Subcutaneous adipose tissue (tissue), 4 donors: Measurements from ENCODE around the gene PRKCD. TPM values are rescaled to one million over a fixed set of nuclear protein-coding genes. Genes with fewer than 3 reads are reported as not detected.

ENCODE experiments used
- total RNA-seq, 4 donors: library from RNA; depleted of rRNA; stranded (reverse); fragments of >200 nt; gene quantifications; one replicate each; pipeline ENCODE4 v1.1.0, GENCODE V29; 2016
- TF ChIP-seq, protein P1 (sequence below): fragments of 450-650 bp; IDR thresholded peaks from one replicate; pipeline ENCODE4 v1.5.1; 2016; ENCODE audit warnings: low read depth, mild to moderate bottlenecking, control low read depth, antibody characterized with exemption, moderate library complexity

The PRKCD gene
- total RNA-seq, 4 donors from 2014 or later: 26.2 to 84.0 (median 48.0) TPM

DNA sequence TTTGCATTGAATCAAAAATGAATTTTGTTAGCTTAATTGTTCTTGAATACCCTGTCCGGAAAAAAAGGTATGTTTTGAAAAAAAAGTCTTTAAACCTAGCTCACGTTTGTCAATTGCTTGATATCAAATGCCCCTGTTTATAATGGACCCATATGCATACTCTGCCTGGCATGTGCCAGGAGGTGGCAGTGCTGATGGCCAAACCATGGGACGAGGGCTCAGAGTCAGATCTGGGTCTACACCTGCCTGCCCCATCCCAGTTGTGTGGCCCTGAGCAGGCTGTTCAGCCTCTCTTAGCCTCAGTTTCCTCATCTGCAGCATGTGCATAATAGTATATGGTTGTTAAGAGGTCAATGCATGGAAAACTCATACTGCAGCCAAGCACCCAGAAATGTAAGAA lies 38.8 kb downstream of the PRKCD start:
- TF ChIP-seq, protein P1, sequence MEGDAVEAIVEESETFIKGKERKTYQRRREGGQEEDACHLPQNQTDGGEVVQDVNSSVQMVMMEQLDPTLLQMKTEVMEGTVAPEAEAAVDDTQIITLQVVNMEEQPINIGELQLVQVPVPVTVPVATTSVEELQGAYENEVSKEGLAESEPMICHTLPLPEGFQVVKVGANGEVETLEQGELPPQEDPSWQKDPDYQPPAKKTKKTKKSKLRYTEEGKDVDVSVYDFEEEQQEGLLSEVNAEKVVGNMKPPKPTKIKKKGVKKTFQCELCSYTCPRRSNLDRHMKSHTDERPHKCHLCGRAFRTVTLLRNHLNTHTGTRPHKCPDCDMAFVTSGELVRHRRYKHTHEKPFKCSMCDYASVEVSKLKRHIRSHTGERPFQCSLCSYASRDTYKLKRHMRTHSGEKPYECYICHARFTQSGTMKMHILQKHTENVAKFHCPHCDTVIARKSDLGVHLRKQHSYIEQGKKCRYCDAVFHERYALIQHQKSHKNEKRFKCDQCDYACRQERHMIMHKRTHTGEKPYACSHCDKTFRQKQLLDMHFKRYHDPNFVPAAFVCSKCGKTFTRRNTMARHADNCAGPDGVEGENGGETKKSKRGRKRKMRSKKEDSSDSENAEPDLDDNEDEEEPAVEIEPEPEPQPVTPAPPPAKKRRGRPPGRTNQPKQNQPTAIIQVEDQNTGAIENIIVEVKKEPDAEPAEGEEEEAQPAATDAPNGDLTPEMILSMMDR: no peak

DNA sequence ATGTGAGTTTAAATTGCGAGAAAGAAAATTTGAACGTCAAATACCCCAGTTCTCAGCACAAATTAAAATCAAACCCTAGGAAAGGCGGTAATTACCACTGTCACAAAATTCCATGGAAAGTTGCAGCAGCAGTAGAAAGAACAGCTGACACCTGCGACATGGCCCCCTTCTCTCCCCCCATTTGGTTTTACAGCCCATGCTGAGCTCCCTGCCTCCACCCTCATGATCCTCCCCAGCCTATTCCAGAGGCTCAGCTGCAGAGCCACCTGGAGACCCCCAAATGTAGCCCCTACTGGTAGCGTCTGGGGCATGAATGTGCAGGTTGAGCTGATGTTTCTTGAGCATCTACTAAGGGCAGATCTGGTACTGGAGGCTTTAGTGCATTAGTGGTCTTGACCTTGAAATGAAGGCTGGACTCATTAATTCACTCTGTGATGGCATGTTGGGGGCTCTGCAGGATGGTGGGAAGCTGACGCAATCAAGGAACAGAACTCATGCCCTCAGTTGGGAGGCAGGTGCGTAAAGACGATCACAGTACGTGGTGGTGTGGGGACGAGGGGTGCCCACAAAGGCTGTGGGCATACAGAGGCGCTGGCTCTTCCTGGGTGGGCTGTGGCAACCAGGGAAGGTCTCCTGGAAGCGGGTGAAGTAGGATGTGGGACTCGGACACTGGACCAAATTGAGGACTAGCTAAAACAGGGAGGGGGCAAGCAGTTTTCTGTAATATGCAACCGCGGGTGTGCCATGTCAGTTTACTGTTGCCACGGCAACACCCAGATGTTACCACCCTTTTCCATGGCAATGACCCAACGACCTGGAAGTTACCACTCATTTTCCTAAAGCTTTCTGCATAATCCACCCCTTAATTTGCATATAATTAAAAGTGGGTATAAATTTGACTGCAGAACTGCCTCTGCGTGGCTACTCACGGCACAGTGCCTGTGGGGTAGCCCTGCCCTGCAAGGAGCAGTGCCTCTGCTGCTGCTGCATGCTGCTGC lies 39.8 kb downstream of the PRKCD start:
- TF ChIP-seq, protein P1: no peak

DNA sequence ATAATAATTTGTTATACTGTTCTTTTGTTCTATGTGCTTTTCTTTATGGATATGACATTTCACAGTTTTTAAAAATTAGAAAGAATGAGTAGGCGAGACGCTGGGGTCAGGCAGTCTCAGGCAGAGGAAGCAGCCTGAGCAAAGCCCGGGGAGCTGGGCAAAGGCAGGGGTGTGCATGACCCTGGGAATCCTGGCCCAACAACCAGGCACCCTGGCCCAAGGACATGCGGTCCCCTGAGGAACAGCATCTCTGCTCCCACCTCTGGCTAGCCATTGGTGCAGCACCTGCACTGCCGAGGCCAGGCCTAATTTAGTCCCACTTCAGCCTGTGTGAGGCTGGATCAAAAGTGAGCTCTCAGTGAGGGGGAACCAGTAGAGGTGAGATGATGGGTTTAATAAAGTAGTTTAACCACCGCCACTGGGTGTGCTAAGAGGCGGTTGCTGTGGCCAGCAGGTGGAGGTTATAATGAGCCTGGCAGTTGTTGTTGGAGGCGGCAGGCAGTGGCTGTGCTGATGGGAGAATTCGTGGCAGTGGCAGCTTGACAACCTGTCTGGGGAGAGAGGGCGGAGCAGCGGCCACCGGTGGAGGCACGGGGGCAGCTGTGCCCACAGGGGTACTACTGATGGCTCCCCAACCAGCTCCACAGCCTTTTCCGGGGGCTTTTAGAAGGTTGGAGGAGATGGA lies 41.5 kb downstream of the PRKCD start:
- TF ChIP-seq, protein P1: no peak

DNA sequence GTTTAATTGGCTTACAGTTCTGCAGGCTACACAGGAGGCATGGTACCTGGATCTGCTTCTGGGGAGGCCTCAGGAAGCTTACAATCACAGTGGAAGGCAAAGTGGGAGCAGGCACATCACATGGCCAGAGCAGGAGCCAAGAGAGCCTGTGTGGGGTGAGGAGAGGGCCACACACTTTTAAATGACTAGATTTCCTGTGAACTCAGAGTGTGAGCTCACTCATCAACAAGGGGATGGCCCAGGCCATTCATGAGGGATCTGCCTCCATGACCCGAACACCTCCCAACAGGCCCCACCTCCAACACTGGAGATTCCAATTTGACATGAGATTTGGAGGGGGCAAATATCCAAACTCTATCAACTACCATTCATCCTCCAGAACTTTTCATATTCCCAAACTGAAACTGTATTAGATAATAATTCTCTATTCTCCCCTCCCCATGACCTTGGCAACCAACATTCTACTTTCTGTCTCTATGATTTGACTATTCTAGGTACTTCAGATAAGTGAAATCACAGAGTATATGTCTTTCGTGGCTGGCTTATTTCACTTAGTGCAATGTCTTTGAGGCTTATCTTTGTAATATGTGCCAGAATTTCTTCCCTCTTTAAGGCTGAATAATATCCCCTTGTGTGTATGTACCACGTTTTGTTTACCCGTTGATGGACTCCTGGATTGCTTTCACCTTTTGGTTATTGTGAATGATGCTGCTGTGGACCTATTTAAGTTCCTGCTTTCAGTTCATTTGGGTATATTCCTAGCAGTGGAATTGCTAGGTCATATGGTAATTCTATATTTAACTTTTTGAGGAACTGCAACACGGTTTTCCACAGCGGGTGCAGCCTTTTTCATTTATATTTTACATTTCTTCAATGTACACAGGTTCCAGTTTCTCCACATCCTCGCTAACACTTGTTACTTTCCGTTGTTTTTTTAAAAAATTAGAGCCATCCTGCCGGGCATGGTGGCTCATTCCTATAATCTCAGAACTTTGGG lies 51.0 kb downstream of the PRKCD start:
- TF ChIP-seq, protein P1: no peak

DNA sequence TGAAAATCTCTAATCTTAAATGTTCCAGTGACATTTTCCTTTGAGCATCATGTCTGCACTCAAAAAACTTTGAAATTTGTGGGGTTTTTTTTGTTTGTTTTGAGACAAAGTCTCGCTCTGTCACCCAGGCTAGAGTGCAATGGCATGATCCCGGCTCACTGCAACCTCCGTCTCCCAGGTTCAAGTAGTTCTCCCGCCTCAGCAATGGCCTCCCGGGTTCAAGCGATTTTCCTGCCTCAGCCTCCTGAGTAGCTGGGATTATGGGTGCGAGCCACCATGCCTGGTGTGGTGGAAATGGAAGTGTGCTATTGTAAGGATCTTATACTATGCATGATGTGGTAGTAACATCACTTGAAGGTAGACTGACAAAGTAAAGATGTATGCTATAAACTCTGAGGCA lies 52.3 kb downstream of the PRKCD start:
- TF ChIP-seq, protein P1: no peak

DNA sequence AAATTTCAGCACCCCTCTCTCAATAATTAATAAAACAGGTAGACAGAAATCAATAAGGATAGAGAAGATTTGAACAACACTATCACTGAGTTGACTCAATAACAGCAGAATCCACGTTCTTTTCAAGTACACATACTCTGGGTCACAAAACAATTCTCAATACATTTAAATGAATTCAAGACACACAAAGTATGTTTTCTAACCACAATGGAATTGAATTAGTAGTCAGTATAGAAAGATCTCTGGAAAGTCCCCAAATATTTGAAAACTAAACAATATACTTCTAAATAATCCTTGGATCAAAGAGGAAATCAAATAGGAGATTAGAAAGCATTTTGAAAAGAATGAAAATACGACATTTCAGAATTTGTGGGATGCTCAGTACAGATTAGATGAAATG lies 54.8 kb downstream of the PRKCD start:
- TF ChIP-seq, protein P1: no peak
